K562 (cell line): Measurements from ENCODE around the gene TTL. TPM values are rescaled to one million over a fixed set of nuclear protein-coding genes. Genes with fewer than 3 reads are reported as not detected.

Experiments used
- ASH1L ChIP-seq: fragments of 450-650 bp; IDR thresholded peaks from 2 replicates; pipeline ENCODE4 v1.6.1; 2018; ENCODE audit warnings: borderline replicate concordance, mild to moderate bottlenecking, low read depth; ENCODE audit not compliant: partially characterized antibody
- ATF7 ChIP-seq: fragments of 450-650 bp; IDR thresholded peaks from 2 replicates; pipeline ENCODE4 v1.7.1; 2014; ENCODE audit warnings: mild to moderate bottlenecking, moderate library complexity
- DDX20 ChIP-seq: fragments of 450-650 bp; IDR thresholded peaks from 2 replicates; pipeline ENCODE4 v1.6.1; 2016; ENCODE audit warnings: missing genetic modification characterization, low read depth, mild to moderate bottlenecking, missing compliant biosample characterization, moderate library complexity
- DLX4 ChIP-seq: fragments of 250-450 bp; sonication (Bioruptor Pico); IDR thresholded peaks from 2 replicates; pipeline ENCODE4 v1.6.1; 2021; ENCODE audit warnings: mild to moderate bottlenecking
- ETV6 ChIP-seq, 3 experiments: fragments of 150-350 bp in 1 of 3; sonication (generic) in 1 of 3; formaldehyde crosslinking in 1 of 3; IDR thresholded peaks; 2 replicates each; pipeline versions ENCODE4 v1.6.1 to v1.8.0; 2014 to 2022; ENCODE audit warnings: borderline replicate concordance in 2 of 3, low read depth in 2 of 3, antibody characterized with exemption in 1 of 3, low read length in 1 of 3, mild to moderate bottlenecking in 1 of 3, missing genetic modification reagents in 1 of 3
- GATAD2A ChIP-seq: fragments of 450-650 bp; IDR thresholded peaks from 2 replicates; pipeline ENCODE4 v1.6.1; 2017
- HCFC1 ChIP-seq: IDR thresholded peaks from 2 replicates; pipeline ENCODE4 v1.6.1; 2012; ENCODE audit warnings: low read depth, low read length, improper control_type of control experiment
- JUN ChIP-seq, 2 experiments: sonication (generic) in 1 of 2; formaldehyde crosslinking in 1 of 2; IDR thresholded peaks; 2 replicates each; pipeline versions ENCODE4 v1.6.1 to v1.8.0; 2012 to 2022; ENCODE audit warnings: borderline replicate concordance in 2 of 2, mild to moderate bottlenecking in 2 of 2, improper control_type of control experiment in 1 of 2, low read depth in 1 of 2, low read length in 1 of 2, missing genetic modification reagents in 1 of 2
- L3MBTL2 ChIP-seq: fragments of 450-650 bp; IDR thresholded peaks from 2 replicates; pipeline ENCODE4 v1.6.1; 2016; ENCODE audit warnings: mild to moderate bottlenecking, moderate library complexity
- LEF1 ChIP-seq: fragments of 450-650 bp; IDR thresholded peaks from 2 replicates; pipeline ENCODE4 v1.6.1; 2016; ENCODE audit warnings: mild to moderate bottlenecking
- MIER1 ChIP-seq: fragments of 450-650 bp; IDR thresholded peaks from 2 replicates; pipeline ENCODE4 v1.6.1; 2016; ENCODE audit warnings: antibody characterized with exemption, mild to moderate bottlenecking, low read depth
- NONO ChIP-seq, 2 experiments: fragments of 200-400 bp in 1 of 2; fragments of 450-650 bp in 1 of 2; formaldehyde crosslinking in 1 of 2; IDR thresholded peaks; 2 replicates each; pipeline ENCODE4 v1.6.1; 2017; ENCODE audit warnings: low read depth in 2 of 2, mild to moderate bottlenecking in 2 of 2, moderate library complexity in 2 of 2, low read length in 1 of 2
- NR4A1 ChIP-seq, 2 experiments: fragments of 250-450 bp in 1 of 2; fragments of 450-650 bp in 1 of 2; sonication (Bioruptor Pico) in 1 of 2; IDR thresholded peaks; 2 replicates each; pipeline versions ENCODE4 v1.4.0 to v1.6.1; 2016 to 2020; ENCODE audit warnings: mild to moderate bottlenecking in 2 of 2, missing compliant biosample characterization in 1 of 2, missing genetic modification characterization in 1 of 2, moderate library complexity in 1 of 2
- POLR3A ChIP-seq: IDR thresholded peaks from 2 replicates; pipeline ENCODE4 v1.6.1; 2011; ENCODE audit warnings: borderline replicate concordance, mild to moderate bottlenecking, moderate library complexity; ENCODE audit not compliant: insufficient read length, insufficient read depth; ENCODE audit errors: extremely low read depth
- PRDM10 ChIP-seq: fragments of 450-650 bp; IDR thresholded peaks from 2 replicates; pipeline ENCODE4 v1.6.1; 2018; ENCODE audit not compliant: partially characterized antibody
- RBM25 ChIP-seq: fragments of 200-400 bp; formaldehyde crosslinking; IDR thresholded peaks from 2 replicates; pipeline ENCODE4 v1.6.1; 2018; ENCODE audit warnings: low read length, low read depth, moderate library complexity; ENCODE audit not compliant: severe bottlenecking
- SAFB2 ChIP-seq: fragments of 200-400 bp; formaldehyde crosslinking; IDR thresholded peaks from 2 replicates; pipeline ENCODE4 v1.6.1; 2018; ENCODE audit warnings: borderline replicate concordance, low read length, low read depth, moderate library complexity; ENCODE audit not compliant: severe bottlenecking
- SMAD1 ChIP-seq: fragments of 150-350 bp; IDR thresholded peaks from 2 replicates; pipeline ENCODE4 v1.6.1; 2014; ENCODE audit warnings: low read length, low read depth; ENCODE audit not compliant: partially characterized antibody
- STAT5A ChIP-seq: IDR thresholded peaks from 2 replicates; pipeline ENCODE4 v1.6.1; 2012; ENCODE audit warnings: low read length, inconsistent platforms, borderline replicate concordance
- ZNF175 ChIP-seq: fragments of 200-800 bp; sonication (Bioruptor generic); IDR thresholded peaks from 2 replicates; pipeline ENCODE4 v1.6.1; 2016; ENCODE audit warnings: low read depth, mild to moderate bottlenecking, missing genetic modification characterization, missing compliant biosample characterization
- ZNF217 ChIP-seq: sonication (generic); formaldehyde crosslinking; IDR thresholded peaks from 2 replicates; pipeline ENCODE4 v1.8.0; 2022; ENCODE audit warnings: mild to moderate bottlenecking, missing genetic modification reagents
- ZNF75A ChIP-seq: fragments of 450-650 bp; formaldehyde crosslinking; IDR thresholded peaks from 2 replicates; pipeline ENCODE4 v1.4.0; 2020; ENCODE audit warnings: mild to moderate bottlenecking
- polyA plus RNA-seq, 8 experiments: library from polyadenylated mRNA; depleted of rRNA in 4 of 8; stranded (reverse) in 5 of 8; unstranded in 3 of 8; fragments of >200 nt; fragmentation: Nextera tagmentation in 2 of 8; fragmentation: Illumina TruSeq in 1 of 8; extraction: Ambion mirVana in 2 of 8; extraction: Trizol in 1 of 8; gene quantifications; 2 replicates each; pipeline versions ENCODE4 v1.2.1 to v1.2.3, GENCODE V29; 2011 to 2014; ENCODE audit warnings: inconsistent platforms in 1 of 8, missing spikeins in 1 of 8
- total RNA-seq, 7 experiments: library from RNA; depleted of rRNA in 6 of 7; stranded (reverse); fragments of >200 nt in 6 of 7; fragmentation: Illumina TruSeq in 2 of 7; extraction: Trizol in 2 of 7; gene quantifications; 2 replicates each; pipeline versions ENCODE4 v1.2.1 to v1.2.3, GENCODE V29; 2011 to 2021; ENCODE audit warnings: low replicate concordance in 1 of 7

The TTL gene
- total and polyA plus RNA-seq, 9 of the 15 experiments (the other 6 are each of a cell fraction or from before 2014, with no cell fraction given), result 9.4 to 54.4 (median 34.9) TPM

- TF ChIP-seq ASH1L (peak; percentile 80), ZNF75A (CRISPR knock-in tag) (no peak), ZNF217 (CRISPR knock-in tag) (no peak), L3MBTL2 (no peak), ZNF175 (CRISPR knock-in tag) (no peak; the same call in 1 of the 2 replicates), GATAD2A (no peak), DDX20 (no peak), HCFC1 (no peak), JUN (IDR thresholded peaks at IDR 0.05; ENCODE audit: borderline replicate concordance, low read depth, low read length) (no peak), JUN (CRISPR knock-in tag; IDR thresholded peaks at IDR 0.05; ENCODE audit: borderline replicate concordance) (0 out of 2 replicates have a peak, but pooled peaks have one; percentile 14), POLR3A (peak; percentile 70), ETV6 (IDR thresholded peaks at IDR 0.05; ENCODE audit: borderline replicate concordance in 1 of 2, low read depth in 2 of 2, low read length in 1 of 2) (peak in 1 of 2 experiments; percentile 20; a peak in 1 of 4 replicates), ETV6 (CRISPR knock-in tag; IDR thresholded peaks at IDR 0.05; ENCODE audit: borderline replicate concordance) (no peak), STAT5A (no peak), RBM25 (no peak), MIER1 (peak; percentile 66), DLX4 (CRISPR knock-in tag) (no peak), SMAD1 (peak; percentile 14), NR4A1 (CRISPR knock-in tag; IDR thresholded peaks at IDR 0.05) (no peak), NR4A1 (tag; IDR thresholded peaks at IDR 0.05) (no peak), NONO (IDR thresholded peaks at IDR 0.05; ENCODE audit: low read depth in 2 of 2, low read length in 1 of 2) (peak in 1 of 2 experiments; percentile 98; a peak in 2 of 4 replicates), LEF1 (0 out of 2 replicates have a peak, but pooled peaks have one; percentile 28), PRDM10 (peak; percentile 99), SAFB2 (no peak), ATF7 (peak; percentile 99)
Measured at GRCh38 chr2:112541315-112542122, 59.6 kb downstream of the TTL start (continued).
